HG03571 (cell line): ENCODE measurements around the gene NLGN2.

Experiments
- ATAC-seq: cut with Tn5 transposase; IDR thresholded peaks from one replicate; pipeline ENCODE4 v1.9.1; 2021; ENCODE audit not compliant: unreplicated experiment

The NLGN2 gene

GRCh38 chr17:7436556-7437368, 29.1 kb downstream of the NLGN2 start:
- ATAC-seq, result no peak

- ATAC-seq, result no peak
Measured at GRCh38 chr17:7437369-7437863, 29.8 kb downstream of the NLGN2 start.

- ATAC-seq, result no peak
Measured at GRCh38 chr17:7437950-7438614, 30.4 kb downstream of the NLGN2 start.

- no peak for ATAC-seq
Measured at GRCh38 chr17:7438656-7439460, 31.2 kb downstream of the NLGN2 start.

- no peak for ATAC-seq
Measured at GRCh38 chr17:7439462-7440112, 31.9 kb downstream of the NLGN2 start, which contains the start of gene FGF11. TSS of gene FGF11 (plus strand) at chr17:7439512. CDS start at chr17:7439621, 109 bp downstream.

GRCh38 chr17:7440113-7440833, 32.6 kb downstream of the NLGN2 start:
- no peak for ATAC-seq

GRCh38 chr17:7440834-7441195, 33.2 kb downstream of the NLGN2 start:
- no peak for ATAC-seq

GRCh38 chr17:7441266-7441665, 33.6 kb downstream of the NLGN2 start:
- ATAC-seq, result no peak

GRCh38 chr17:7442142-7442541, 34.5 kb downstream of the NLGN2 start:
- no peak for ATAC-seq

- no peak for ATAC-seq
Measured at GRCh38 chr17:7443499-7444485, 36.1 kb downstream of the NLGN2 start.

GRCh38 chr17:7444682-7445618, 37.3 kb downstream of the NLGN2 start, which contains the start of gene CHRNB1:
TSS of gene CHRNB1 (plus strand) at chr17:7445061. CDS start at chr17:7445128, 67 bp downstream.
- ATAC-seq, result no peak

GRCh38 chr17:7445619-7445968, 37.9 kb downstream of the NLGN2 start:
- no peak for ATAC-seq

- ATAC-seq, result no peak
Measured at GRCh38 chr17:7448461-7448860, 40.8 kb downstream of the NLGN2 start.

- no peak for ATAC-seq
Measured at GRCh38 chr17:7459961-7460545, 52.4 kb downstream of the NLGN2 start.

- no peak for ATAC-seq
Measured at GRCh38 chr17:7460850-7461660, 53.4 kb downstream of the NLGN2 start.

- ATAC-seq, result no peak
Measured at GRCh38 chr17:7462474-7463371, 55.1 kb downstream of the NLGN2 start.
